BJ (cell line): Measurements from ENCODE around the gene HBA1. TPM values are rescaled to one million over a fixed set of nuclear protein-coding genes. Genes with fewer than 3 reads are reported as not detected.
"Not testable (repeated sequence)": the region's sequence is repeated elsewhere in the genome, so short reads cannot be mapped to it uniquely, and the experiment has no call there.

Experiments
- CTCF ChIA-PET: fragments of 350-600 bp; formaldehyde crosslinking; extraction: SDS; loops from one replicate; lab custom pipeline; 2021; ENCODE audit warnings: antibody characterized with exemption, inconsistent platforms; lab: Yijun Ruan, JAX
- POLR2A ChIA-PET: fragments of 300-600 bp; sonication (Branson Sonifier 250); formaldehyde crosslinking; extraction: SDS; loops from one replicate; lab custom pipeline; 2021; ENCODE audit warnings: antibody characterized with exemption; lab: Charles Lee
- DNase-seq: peaks from one replicate; pipeline ENCODE4 v3.0.0-alpha.2; 2011; ENCODE audit warnings: low read depth
- H3K27me3 ChIP-seq: 2 replicates; pipeline ENCODE4 v1.6.0; 2011; ENCODE audit warnings: low read length; ENCODE audit not compliant: control insufficient read depth, insufficient read depth
- H3K36me3 ChIP-seq: 2 replicates; pipeline ENCODE4 v1.5.1; 2011; ENCODE audit warnings: low read length; ENCODE audit not compliant: control insufficient read depth, insufficient read depth
- H3K4me3 ChIP-seq: 2 replicates; pipeline ENCODE4 v1.5.1; 2011; ENCODE audit warnings: low read depth, mild to moderate bottlenecking, control low read depth, low read length
- polyA plus RNA-seq: library from polyadenylated mRNA; depleted of rRNA; stranded (reverse); fragments of >200 nt; gene quantifications from 2 replicates; pipeline ENCODE4 v1.2.3, GENCODE V29; 2011; rRNA removed
- small RNA-seq: library from RNA; depleted of rRNA; stranded (forward); fragments of <200 nt; gene quantifications from one replicate; pipeline ENCODE3, GENCODE V24; 2012; ENCODE audit warnings: low replicate concordance, low read depth; ENCODE audit not compliant: insufficient read length
- TF ChIP-seq, protein P1 (sequence below): IDR thresholded peaks from 2 replicates; pipeline ENCODE4 v1.5.1; 2011; ENCODE audit warnings: low read depth, mild to moderate bottlenecking, control low read depth, inconsistent platforms, low read length, moderate library complexity; ENCODE audit not compliant: insufficient read depth

Gene HBA1
- polyA plus RNA-seq, 1 experiment = not detected

DNA sequence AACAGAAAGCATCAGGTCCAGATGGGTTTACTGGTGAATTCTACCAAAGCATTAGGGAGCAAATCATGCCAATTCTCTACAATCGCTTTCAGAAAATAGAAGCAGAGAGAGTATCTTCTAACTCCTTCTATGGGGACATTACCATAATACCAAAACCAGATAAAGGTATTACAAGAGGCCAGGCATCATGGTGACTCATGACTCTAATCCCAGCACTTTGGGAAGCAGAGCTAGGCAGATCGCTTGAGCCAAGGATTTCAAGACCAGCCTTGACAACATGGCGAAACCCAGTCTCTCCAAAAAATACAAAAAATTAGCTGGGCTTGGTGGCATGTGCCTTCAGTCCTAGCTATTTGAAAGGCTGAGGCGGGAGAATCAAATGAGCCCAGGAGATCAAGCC is 26.8 kb downstream of the HBA1 start:
- CTCF ChIA-PET = interaction anchor here (0.9 kb wide), 1 partner anchor 14 kb away, joined by 3 read pairs; no protein-coding TSS in a partner anchor
- POLR2A ChIA-PET = no interaction called here
- no peak for DNase-seq
- Histone ChIP-seq H3K27me3 (no peaks in the 10 kb centered on the region), H3K36me3 (peaks cover 15% of the 10 kb centered on the region), H3K4me3 (no peak overlapping the region)
- TF ChIP-seq, protein P1, sequence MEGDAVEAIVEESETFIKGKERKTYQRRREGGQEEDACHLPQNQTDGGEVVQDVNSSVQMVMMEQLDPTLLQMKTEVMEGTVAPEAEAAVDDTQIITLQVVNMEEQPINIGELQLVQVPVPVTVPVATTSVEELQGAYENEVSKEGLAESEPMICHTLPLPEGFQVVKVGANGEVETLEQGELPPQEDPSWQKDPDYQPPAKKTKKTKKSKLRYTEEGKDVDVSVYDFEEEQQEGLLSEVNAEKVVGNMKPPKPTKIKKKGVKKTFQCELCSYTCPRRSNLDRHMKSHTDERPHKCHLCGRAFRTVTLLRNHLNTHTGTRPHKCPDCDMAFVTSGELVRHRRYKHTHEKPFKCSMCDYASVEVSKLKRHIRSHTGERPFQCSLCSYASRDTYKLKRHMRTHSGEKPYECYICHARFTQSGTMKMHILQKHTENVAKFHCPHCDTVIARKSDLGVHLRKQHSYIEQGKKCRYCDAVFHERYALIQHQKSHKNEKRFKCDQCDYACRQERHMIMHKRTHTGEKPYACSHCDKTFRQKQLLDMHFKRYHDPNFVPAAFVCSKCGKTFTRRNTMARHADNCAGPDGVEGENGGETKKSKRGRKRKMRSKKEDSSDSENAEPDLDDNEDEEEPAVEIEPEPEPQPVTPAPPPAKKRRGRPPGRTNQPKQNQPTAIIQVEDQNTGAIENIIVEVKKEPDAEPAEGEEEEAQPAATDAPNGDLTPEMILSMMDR = no peak

- H3K4me3 ChIP-seq, POLR2A ChIA-PET, DNase-seq, H3K27me3 ChIP-seq: not testable (repeated sequence)
- peaks cover 14% of the 10 kb centered on the region for H3K36me3 ChIP-seq
- CTCF ChIA-PET = interaction anchor here (0.8 to 0.9 kb wide), 2 partner anchors 14 to 22 kb away, joined by 3 read pairs; no protein-coding TSS in a partner anchor
These were observed 27.6 kb downstream of the HBA1 start for GRCh38 chr16:204046-204445.

DNA sequence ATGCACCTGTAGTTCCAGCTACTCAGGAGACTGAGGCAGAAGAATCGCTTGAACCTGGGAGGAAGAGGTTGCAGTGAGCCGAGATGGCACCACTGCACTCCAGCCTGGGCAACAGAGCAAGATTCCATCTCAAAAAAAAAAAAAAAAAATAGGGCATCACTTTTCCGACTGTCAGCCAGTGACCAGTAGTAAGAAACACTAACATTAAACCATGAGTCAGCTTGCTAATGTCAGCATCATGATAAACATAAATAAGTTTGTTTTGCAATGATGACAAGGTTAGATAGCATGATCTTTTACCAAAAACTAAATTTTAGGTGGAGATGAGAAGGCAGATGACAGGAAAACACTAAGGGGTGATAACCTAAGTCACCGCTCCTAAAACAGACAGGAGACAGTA is 32.9 kb downstream of the HBA1 start:
- H3K4me3 ChIP-seq, H3K27me3 ChIP-seq, POLR2A ChIA-PET, DNase-seq: not testable (repeated sequence)
- CTCF ChIA-PET = interaction anchor here (0.7 to 1.3 kb wide), 5 partner anchors 10 to 153 kb away, joined by 3 to 4 read pairs (median 3); partner anchors contain the start of gene HBQ1
- H3K36me3 ChIP-seq = peaks cover 19% of the 10 kb centered on the region

GRCh38 chr16:211631-212180 is 35.2 kb downstream of the HBA1 start:
- DNase-seq, H3K27me3 ChIP-seq, H3K4me3 ChIP-seq, POLR2A ChIA-PET: not testable (repeated sequence)
- H3K36me3 ChIP-seq = peaks cover 19% of the 10 kb centered on the region
- CTCF ChIA-PET = interaction anchor here (1.0 kb wide), 1 partner anchor 16 kb away, joined by 4 read pairs; no protein-coding TSS in a partner anchor

DNA sequence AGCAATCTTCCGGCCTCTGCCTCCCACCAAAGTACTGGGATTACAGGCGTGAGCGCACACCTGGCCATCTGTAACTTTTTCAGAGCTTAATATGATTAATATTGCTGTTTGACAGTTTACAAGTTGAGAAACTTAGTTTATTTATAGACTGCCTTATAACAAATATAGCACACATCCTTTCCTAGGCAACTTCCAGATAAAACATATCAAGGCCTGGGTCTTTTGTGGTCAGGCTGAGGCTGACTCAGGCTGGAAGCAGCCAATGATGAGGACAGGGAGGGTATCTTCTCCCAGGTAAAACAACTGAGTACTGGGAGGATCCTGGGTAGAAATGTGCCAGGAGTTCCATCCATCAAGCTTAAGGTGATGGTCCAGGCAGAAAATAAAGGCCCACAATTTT is 36.5 kb downstream of the HBA1 start:
- Histone ChIP-seq H3K27me3 (no peaks in the 10 kb centered on the region), H3K36me3 (peaks cover 19% of the 10 kb centered on the region), H3K4me3 (no peak overlapping the region)
- TF ChIP-seq, protein P1 = no peak
- DNase-seq = no peak
- ChIA-PET CTCF (interaction anchor here (1.3 kb wide), 1 partner anchor 106 kb away, joined by 3 read pairs; no protein-coding TSS in a partner anchor), POLR2A (no interaction called here)

DNA sequence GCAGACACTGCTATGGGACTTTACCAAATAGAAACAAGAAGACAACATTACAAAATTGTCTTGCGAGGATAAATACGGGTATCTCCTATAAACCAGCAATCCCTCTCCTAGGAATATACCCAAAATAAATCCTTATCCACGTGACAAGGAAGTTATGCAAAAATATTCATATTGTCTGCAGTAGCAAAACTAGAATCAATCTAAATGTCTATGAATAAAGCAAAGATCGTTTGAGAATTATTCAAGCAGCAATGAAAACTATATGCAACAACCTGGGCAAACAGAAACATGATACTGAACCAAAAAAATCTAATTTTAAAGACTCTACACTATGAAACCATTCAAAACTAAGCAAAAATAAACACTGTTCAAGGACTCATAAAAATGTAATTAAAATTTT is 43.5 kb downstream of the HBA1 start:
- CTCF ChIA-PET = interaction anchor here (1.1 kb wide), 1 partner anchor 111 kb away, joined by 3 read pairs; no protein-coding TSS in a partner anchor
- Histone ChIP-seq H3K36me3 (peaks cover 22% of the 10 kb centered on the region), H3K27me3 (no peaks in the 10 kb centered on the region), H3K4me3 (no peak overlapping the region)
- no peak for DNase-seq
- TF ChIP-seq, protein P1 = no peak
- POLR2A ChIA-PET = no interaction called here

Small RNA genes lying within 50 kb of the gene (small RNA-seq; reads per million reads assigned to genes)
- gene RF00019 = not detected

Other genes with a start within 250 kb of the HBA1 start
- gene POLR3K, start 123.1 kb upstream of the HBA1 start, polyA plus RNA-seq = 14.3 and 14.6 TPM in 2 replicates
- 23.6 and 34.6 TPM in 2 replicates for gene SNRNP25, start 122.9 kb upstream of the HBA1 start, polyA plus RNA-seq
- gene RHBDF1, start 104.0 kb upstream of the HBA1 start, polyA plus RNA-seq = 47.9 and 94.2 TPM in 2 replicates
- gene MPG, start 98.5 kb upstream of the HBA1 start, polyA plus RNA-seq = 73.3 and 117 TPM in 2 replicates
- 7.7 and 17.9 TPM in 2 replicates for gene NPRL3, start 38.0 kb upstream of the HBA1 start, polyA plus RNA-seq
- gene HBZ, start 24.0 kb upstream of the HBA1 start, polyA plus RNA-seq = not detected in 2 replicates
- not detected in 2 replicates for gene HBM, start 10.7 kb upstream of the HBA1 start, polyA plus RNA-seq
- gene HBA2, start 3.8 kb upstream of the HBA1 start, polyA plus RNA-seq = 0.17 TPM in 1 of 2 replicates, not detected in the other
- gene HBQ1, start 3.8 kb downstream of the HBA1 start, polyA plus RNA-seq = 0.18 TPM in 1 of 2 replicates, not detected in the other
- 23.3 and 29.1 TPM in 2 replicates for gene LUC7L, start 52.8 kb downstream of the HBA1 start, polyA plus RNA-seq
- 39.4 and 75.5 TPM in 2 replicates for gene FAM234A, start 58.1 kb downstream of the HBA1 start, polyA plus RNA-seq
- 1.1 and 2.2 TPM in 2 replicates for gene RGS11, start 99.3 kb downstream of the HBA1 start, polyA plus RNA-seq
- 0.22 and 0.51 TPM in 2 replicates for gene ARHGDIG, start 103.9 kb downstream of the HBA1 start, polyA plus RNA-seq
- gene PDIA2, start 106.5 kb downstream of the HBA1 start, polyA plus RNA-seq = 0.13 TPM in 1 of 2 replicates, not detected in the other
- 4.0 and 4.3 TPM in 2 replicates for gene AXIN1, start 176.0 kb downstream of the HBA1 start, polyA plus RNA-seq
- gene MRPL28, start 193.9 kb downstream of the HBA1 start, polyA plus RNA-seq = 143 and 188 TPM in 2 replicates
- 65.2 and 131 TPM in 2 replicates for gene PGAP6, start 205.3 kb downstream of the HBA1 start, polyA plus RNA-seq
- 227 and 290 TPM in 2 replicates for gene NME4, start 220.5 kb downstream of the HBA1 start, polyA plus RNA-seq
- gene DECR2, start 225.2 kb downstream of the HBA1 start, polyA plus RNA-seq = 14.7 and 23.6 TPM in 2 replicates
- 8.6 and 13.3 TPM in 2 replicates for gene RAB11FIP3, start 249.0 kb downstream of the HBA1 start, polyA plus RNA-seq